ENCODE results near the gene IRX6.

IRX6 gene

DNA sequence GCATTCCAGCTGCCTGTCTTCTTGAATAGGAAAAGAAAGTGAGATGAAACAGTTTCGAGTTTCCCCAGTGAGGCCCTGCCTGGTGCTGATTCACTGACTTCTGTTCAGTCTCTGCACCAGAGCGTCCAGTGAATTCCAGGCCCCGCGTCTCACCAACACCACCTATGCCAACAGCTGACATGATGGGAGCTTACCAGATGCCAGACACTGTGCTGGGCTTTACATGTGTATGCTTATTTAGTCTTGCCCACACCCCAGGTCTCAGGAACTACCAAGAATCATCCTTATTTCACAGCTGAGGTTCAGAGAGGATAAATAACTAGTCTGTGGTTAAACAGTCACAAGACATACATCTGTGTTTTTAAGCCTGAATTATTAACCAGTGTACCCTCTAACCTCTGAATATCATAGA is 29.1 kb upstream of the IRX6 start:
- Mint-ChIP-seq H3K9me3 (peaks cover 5% of the 10 kb centered on the region), H3K36me3 (ENCODE audit: low read depth) (no peaks in the 10 kb centered on the region), H3K27ac (no peak overlapping the region), H3K4me1 (no peaks in the 10 kb centered on the region), H3K4me3 (no peak overlapping the region), H3K27me3 (no peaks in the 10 kb centered on the region)
- DNase-seq (no peak), ATAC-seq (no peak)

DNA sequence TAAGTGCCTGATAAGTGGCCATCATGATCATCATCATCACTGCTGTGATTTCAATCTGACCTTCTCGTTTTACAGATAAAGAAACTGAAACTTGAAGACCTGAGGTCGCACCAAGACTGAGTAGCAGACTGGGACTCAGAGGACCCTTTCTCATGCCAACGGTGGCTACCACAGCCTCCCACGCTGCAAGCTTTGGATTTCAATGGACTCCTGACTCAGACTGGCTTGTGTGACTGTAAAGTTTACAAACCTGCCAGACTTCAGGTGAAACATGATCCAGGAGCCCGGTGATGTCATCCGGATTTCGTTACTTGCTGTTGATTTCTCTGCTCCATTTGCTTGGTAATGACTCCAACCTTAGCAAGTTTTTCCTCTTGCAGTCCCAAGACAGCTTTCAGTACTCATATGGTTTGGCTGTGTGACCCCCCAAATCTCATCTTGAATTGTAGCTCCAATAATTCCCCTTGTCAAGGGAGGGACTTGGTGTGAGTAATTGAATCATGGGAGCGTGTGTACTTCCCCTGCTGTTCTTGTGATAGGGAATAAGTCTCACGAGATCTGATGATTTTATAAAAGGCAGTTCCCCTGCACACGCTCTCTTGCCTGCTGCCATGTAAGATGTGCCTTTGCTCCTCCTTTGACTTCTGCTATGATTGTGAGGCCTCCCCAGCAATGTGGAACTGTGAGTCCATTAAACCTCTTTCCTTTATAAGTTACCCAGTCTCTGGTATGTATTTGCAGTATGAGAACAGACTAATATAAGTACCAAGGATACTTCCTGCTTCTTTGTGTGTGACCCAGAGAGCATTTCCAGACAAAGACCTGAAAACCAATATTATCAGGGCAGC is 26.7 kb upstream of the IRX6 start:
- H3K9me3 Mint-ChIP-seq = peaks cover 5% of the 10 kb centered on the region
- no peak for DNase-seq
- no peak for ATAC-seq
- H3K36me3 Mint-ChIP-seq (ENCODE audit: low read depth) = no peaks in the 10 kb centered on the region
- no peak overlapping the region for H3K27ac Mint-ChIP-seq
- no peaks in the 10 kb centered on the region for H3K4me1 Mint-ChIP-seq
- H3K27me3 Mint-ChIP-seq = no peaks in the 10 kb centered on the region
- no peak overlapping the region for H3K4me3 Mint-ChIP-seq

DNA sequence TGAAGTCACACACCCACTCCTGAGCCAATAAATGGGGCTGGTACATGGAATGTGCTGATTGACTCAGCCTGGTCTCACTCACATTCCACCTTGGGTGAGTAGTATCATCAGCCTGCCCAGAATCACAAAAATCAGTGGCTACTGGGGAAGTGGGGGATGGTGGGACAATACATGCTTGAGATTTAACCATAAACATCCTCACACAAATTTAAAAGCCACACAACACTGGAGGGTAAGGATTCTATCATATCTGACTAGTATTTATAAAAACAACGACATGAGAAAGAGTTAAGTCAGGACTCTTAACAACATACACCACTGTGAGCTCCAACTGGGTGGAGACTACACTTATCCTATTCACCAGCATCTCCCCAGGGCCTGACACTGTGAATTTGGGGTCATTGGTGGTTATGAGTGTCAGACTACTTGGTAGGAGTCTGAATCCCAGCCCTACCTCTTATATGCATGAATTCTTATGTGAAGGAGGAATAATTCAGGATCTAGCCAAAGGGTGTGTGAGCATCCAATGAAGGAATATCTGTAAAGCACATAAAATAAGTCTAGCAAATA is 26.0 kb upstream of the IRX6 start:
- Mint-ChIP-seq H3K36me3 (ENCODE audit: low read depth) (no peaks in the 10 kb centered on the region), H3K9me3 (peaks cover 5% of the 10 kb centered on the region), H3K27ac (no peak overlapping the region), H3K27me3 (no peaks in the 10 kb centered on the region), H3K4me1 (no peaks in the 10 kb centered on the region), H3K4me3 (no peak overlapping the region)
- no peak for ATAC-seq
- no peak for DNase-seq

DNA sequence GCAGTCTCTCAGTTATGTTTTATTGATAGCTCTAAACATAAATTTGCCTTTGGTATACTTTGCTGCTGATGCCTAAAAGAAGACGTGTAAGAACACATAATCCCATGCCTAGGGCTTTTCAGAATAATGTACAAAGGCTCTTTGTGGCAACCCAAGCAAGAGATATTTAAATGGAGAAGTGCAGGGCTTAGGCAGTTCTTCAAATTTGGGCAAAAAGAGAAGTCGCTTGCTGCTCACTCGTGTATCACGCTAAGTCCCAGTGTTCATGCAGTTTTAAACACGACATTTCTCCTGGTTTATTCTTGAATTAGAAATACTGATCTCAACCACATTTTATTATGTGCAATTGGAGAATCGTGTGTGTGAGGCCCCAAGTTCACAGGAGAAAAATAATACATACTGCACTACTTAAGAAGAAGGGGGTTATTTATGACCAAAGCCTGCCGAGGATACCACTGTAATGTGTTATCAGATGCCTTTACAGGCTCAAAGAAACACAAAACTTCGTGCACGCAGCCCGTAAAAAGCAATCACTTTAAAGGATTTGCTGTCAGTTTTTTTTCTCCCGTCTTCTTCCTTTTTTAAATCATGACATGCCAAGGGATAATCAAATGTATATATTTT is 22.5 kb upstream of the IRX6 start:
- H3K27ac Mint-ChIP-seq = no peak overlapping the region
- no peaks in the 10 kb centered on the region for H3K36me3 Mint-ChIP-seq (ENCODE audit: low read depth)
- DNase-seq (no peak), ATAC-seq (no peak)
- peaks cover 9% of the 10 kb centered on the region for H3K9me3 Mint-ChIP-seq
- H3K4me1 Mint-ChIP-seq = no peaks in the 10 kb centered on the region
- no peak overlapping the region for H3K4me3 Mint-ChIP-seq
- peaks cover 1% of the 10 kb centered on the region for H3K27me3 Mint-ChIP-seq

DNA sequence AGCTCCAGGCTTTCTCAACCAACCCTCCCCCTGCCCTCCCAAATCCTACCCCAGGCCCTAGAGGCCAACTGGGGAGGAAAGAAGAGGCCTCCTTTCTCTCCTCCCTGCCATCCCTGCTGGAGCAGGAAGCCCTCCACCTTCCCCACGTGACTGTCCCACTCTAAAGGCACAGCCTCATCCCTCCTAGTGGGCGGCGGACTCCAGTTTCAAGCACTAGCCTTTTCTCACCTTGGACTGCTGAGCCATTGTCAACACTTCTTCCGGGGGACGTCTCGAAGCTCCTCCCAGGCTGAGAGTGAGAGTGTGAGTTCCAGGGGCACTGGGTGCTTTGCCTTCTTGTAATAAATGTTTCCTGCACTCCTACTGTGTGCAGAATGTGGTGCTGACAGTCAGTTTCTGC is 21.4 kb upstream of the IRX6 start:
- DNase-seq (no peak), ATAC-seq (no peak)
- peaks cover 1% of the 10 kb centered on the region for H3K27me3 Mint-ChIP-seq
- H3K27ac Mint-ChIP-seq = no peak overlapping the region
- H3K36me3 Mint-ChIP-seq (ENCODE audit: low read depth) = no peaks in the 10 kb centered on the region
- H3K4me3 Mint-ChIP-seq = no peak overlapping the region
- H3K4me1 Mint-ChIP-seq = no peaks in the 10 kb centered on the region
- H3K9me3 Mint-ChIP-seq = peaks cover 5% of the 10 kb centered on the region

DNA sequence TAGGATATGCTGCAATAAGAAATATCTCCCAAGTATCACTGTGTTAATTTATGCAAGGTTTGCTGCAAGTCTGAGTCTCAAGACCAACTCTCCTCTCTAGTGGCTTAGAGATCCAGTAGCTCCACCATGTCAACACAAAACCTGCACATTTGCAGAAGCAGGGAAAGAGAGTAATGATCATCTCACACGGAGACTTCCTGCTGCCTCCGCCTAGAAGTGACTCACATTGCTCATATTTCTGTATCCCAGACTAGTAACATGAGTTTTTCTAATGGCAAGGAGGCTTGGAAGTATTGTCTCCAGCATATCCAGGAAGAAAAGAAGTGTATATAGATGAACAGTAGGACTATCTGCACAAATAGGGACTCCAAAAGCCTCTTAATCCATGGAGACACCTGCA is 15.0 kb upstream of the IRX6 start:
- no peak for DNase-seq
- no peaks in the 10 kb centered on the region for H3K36me3 Mint-ChIP-seq (ENCODE audit: low read depth)
- H3K9me3 Mint-ChIP-seq = peaks cover 14% of the 10 kb centered on the region
- H3K4me3 Mint-ChIP-seq = no peak overlapping the region
- no peak for ATAC-seq
- no peaks in the 10 kb centered on the region for H3K4me1 Mint-ChIP-seq
- H3K27ac Mint-ChIP-seq = no peak overlapping the region
- peaks cover 5% of the 10 kb centered on the region for H3K27me3 Mint-ChIP-seq

DNA sequence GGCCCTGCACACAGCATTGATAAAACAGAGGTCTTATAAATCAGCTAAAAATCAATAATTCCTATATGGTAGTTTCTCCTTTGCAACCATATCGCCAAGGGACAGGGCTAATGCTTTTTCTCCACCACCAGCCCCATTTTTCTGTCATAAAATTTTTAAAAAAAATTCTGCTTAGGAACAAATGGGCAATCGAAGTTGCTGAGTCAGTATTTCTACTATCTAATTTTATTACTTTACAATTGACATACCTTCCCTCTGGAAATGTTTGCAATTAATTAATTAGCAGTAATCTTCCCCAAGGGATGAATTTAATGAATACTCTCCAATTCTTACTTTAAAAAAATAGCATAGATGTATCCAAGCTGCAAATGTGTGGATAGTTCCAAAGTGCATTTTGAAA is 1.7 kb upstream of the IRX6 start:
- peaks cover 37% of the 10 kb centered on the region for H3K27me3 Mint-ChIP-seq
- no peaks in the 10 kb centered on the region for H3K9me3 Mint-ChIP-seq
- H3K27ac Mint-ChIP-seq = no peak overlapping the region
- H3K4me1 Mint-ChIP-seq = no peaks in the 10 kb centered on the region
- H3K4me3 Mint-ChIP-seq = no peak overlapping the region
- DNase-seq (no peak), ATAC-seq (no peak)
- no peaks in the 10 kb centered on the region for H3K36me3 Mint-ChIP-seq (ENCODE audit: low read depth)

DNA sequence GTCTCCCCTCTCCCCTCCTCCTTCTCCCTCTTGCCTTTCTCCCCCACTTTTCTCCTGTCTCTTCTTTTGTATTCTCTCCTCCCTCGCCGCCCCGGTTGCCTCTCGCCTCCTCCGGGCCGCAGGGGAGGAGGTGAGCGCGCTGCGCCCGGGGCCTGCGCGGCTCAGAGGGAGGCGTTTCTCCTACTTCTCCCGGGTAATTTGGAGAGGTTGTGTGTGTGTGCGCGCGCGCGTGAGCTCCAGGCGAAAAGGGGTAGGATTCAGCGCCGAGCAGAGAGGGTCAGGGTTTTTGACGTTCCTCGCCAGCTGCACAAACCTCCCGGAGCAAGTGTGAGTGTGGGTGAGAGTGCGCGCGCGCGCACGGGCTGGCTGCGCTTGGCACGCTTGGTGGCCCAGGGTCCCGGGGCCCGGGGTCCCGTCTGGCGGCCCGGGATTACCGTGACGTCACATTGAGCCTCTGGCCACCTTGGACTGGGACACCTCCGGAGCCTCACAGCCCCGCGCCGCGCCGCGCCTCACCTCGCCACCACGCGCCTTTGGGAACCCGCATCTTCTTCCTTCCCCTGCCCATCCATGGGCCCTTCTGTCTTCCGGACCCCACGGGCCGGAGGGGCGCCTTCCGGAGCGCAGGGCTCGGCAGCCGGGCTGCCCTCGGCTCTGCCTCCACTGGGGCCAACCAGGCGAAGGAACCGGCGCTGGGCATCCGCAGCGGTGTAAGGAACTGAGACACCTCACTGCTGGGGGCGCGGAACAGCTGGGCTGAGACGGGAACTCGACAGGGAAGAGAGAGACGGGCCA is 479 bp downstream of the IRX6 start:
- Mint-ChIP-seq H3K4me1 (no peaks in the 10 kb centered on the region), H3K9me3 (no peaks in the 10 kb centered on the region), H3K36me3 (ENCODE audit: low read depth) (no peaks in the 10 kb centered on the region), H3K27ac (no peak overlapping the region), H3K27me3 (peaks cover 46% of the 10 kb centered on the region), H3K4me3 (no peak overlapping the region)
- DNase-seq (no peak), ATAC-seq (no peak)

DNA sequence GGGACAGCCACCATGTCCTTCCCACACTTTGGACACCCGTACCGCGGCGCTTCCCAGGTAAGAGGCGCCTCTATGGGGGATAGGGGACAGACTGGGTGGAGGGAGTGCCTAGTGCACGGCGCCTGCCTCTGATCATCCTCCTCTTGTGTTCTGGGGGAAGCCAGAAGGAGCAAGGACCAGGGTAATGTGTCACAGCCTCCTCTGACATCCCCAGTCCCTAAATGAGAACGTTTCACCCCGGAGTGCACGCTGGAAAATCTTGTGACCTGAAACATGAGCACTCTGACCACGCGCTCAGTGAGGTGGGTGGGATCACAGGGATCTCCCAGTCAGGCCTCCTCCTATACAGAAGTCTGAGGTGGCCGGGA is 1.1 kb downstream of the IRX6 start:
- no peak for ATAC-seq
- no peaks in the 10 kb centered on the region for H3K9me3 Mint-ChIP-seq
- DNase-seq = no peak
- no peaks in the 10 kb centered on the region for H3K4me1 Mint-ChIP-seq
- no peaks in the 10 kb centered on the region for H3K36me3 Mint-ChIP-seq (ENCODE audit: low read depth)
- peaks cover 51% of the 10 kb centered on the region for H3K27me3 Mint-ChIP-seq
- no peak overlapping the region for H3K4me3 Mint-ChIP-seq
- H3K27ac Mint-ChIP-seq = no peak overlapping the region

DNA sequence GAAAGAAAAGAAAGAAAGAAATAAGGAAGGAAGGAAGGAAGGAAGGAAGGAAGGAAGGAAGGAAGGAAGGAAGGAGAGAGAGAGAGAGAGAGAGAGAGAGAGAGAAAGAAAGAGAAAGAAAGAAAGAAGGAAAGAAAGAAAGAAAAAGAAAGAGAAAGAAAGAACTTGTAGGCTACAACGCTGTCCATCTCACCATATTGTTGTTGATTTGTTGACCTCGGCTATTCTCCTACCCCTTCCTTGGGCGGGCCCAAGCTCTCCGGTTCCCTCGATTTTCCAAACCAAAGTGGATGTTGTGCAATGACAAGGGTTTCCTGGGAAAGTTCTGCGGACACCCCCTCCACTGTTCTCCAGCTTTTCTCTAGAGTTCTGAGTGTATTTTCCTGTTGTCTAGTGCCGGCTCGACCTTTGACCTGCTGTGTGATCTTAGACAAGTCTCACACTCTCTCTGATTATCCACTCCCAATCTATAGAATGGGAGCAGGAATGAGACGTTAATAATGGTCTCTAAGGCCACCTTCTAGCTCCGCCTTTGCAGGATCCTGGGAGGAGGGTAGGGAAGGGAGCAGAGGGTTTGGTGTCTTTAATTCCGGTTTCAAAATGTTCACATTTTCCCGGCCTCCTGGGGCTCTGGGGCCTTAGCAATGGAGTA is 1.6 kb downstream of the IRX6 start:
- Mint-ChIP-seq H3K36me3 (ENCODE audit: low read depth) (no peaks in the 10 kb centered on the region), H3K4me3 (no peak overlapping the region), H3K4me1 (no peaks in the 10 kb centered on the region), H3K27me3 (peaks cover 54% of the 10 kb centered on the region), H3K27ac (no peak overlapping the region), H3K9me3 (no peaks in the 10 kb centered on the region)
- no peak for DNase-seq
- ATAC-seq = no peak

DNA sequence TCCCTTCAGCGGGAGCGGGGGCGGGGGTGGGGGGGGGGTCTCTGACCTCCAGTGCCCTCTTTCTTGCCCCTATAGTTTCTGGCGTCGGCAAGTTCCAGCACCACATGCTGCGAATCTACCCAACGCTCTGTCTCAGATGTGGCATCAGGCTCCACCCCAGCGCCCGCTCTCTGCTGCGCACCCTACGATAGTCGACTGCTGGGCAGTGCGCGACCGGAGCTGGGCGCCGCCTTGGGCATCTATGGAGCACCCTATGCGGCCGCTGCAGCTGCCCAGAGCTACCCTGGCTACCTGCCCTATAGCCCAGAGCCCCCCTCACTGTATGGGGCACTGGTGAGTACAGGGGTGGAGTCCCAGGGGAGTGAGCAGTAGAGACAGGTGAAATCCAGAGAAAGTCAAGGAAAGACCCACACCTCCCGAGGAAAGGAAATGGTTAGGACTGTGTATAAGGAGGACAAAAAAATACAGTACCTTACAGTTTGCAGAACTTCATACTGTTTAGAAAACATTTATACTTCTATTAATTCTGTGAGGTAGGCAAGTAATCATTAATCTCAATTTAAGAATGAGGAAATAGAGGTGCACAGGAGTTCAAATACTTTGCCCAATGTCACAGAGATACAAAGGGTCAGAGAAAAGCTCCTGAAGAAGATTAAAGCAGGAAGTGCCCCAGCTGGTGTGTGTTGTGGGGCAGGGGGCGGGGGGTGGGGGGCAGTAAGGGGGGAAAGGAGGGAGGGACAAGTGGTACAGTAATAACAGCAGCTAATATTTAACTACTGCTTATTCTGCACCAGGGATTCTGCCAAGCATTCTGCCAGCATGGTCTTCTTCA is 2.5 kb downstream of the IRX6 start:
- H3K9me3 Mint-ChIP-seq = no peaks in the 10 kb centered on the region
- no peaks in the 10 kb centered on the region for H3K36me3 Mint-ChIP-seq (ENCODE audit: low read depth)
- ATAC-seq (no peak), DNase-seq (no peak)
- no peak overlapping the region for H3K27ac Mint-ChIP-seq
- H3K4me1 Mint-ChIP-seq = no peaks in the 10 kb centered on the region
- no peak overlapping the region for H3K4me3 Mint-ChIP-seq
- peaks cover 63% of the 10 kb centered on the region for H3K27me3 Mint-ChIP-seq

DNA sequence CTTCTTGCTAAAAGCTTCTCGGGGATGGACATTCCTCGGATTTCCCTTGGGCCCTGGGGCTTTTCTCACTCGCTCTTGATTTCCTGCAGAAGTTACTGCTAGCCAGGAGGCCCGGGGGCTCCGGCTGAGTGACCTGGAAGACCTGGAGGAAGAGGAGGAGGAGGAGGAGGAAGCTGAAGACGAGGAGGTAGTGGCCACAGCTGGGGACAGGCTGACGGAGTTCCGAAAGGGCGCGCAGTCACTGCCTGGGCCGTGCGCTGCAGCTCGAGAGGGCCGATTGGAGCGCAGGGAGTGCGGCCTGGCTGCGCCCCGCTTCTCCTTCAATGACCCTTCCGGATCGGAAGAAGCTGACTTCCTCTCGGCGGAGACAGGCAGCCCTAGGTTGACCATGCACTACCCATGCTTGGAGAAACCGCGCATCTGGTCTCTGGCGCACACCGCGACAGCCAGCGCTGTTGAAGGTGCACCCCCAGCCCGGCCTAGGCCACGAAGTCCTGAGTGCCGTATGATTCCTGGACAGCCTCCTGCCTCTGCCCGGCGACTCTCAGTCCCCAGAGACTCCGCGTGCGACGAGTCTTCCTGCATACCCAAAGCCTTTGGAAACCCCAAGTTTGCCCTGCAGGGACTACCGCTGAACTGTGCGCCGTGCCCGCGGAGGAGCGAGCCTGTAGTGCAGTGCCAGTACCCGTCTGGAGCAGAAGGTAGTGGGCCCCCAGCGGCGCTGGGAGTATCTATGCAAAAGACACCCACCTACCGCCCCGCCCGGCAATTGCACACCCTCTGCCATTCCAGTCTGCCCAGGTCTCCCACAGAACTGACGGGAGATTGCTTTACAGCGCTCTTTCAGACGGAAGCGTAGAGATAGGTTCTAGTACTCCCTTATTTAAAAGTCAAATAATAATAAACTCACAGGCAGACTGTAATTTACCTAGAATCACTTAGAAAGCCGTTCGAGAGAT is 4.9 kb downstream of the IRX6 start:
- Mint-ChIP-seq H3K36me3 (ENCODE audit: low read depth) (no peaks in the 10 kb centered on the region), H3K27me3 (peaks cover 68% of the 10 kb centered on the region), H3K27ac (no peak overlapping the region), H3K4me3 (no peak overlapping the region), H3K4me1 (no peaks in the 10 kb centered on the region), H3K9me3 (no peaks in the 10 kb centered on the region)
- ATAC-seq (no peak), DNase-seq (no peak)

Measured in activated naive CD8-positive, alpha-beta T cell treated with anti-CD3 and anti-CD28 coated beads, Interleukin-2, amount 50 U/mL, for 24 hours (primary cell).